Islet of Langerhans (tissue), 1 donor: ENCODE data around the gene AGPS.
"Not testable (repeated sequence)": the region's sequence is repeated elsewhere in the genome, so short reads cannot be mapped to it uniquely, and the experiment has no call there.

Experiments
- FAIRE-seq: peaks from one replicate; lab custom pipeline; 2011; peaks lifted over from hg19 to GRCh38; lab: Jason Lieb, UNC

The AGPS gene

DNA sequence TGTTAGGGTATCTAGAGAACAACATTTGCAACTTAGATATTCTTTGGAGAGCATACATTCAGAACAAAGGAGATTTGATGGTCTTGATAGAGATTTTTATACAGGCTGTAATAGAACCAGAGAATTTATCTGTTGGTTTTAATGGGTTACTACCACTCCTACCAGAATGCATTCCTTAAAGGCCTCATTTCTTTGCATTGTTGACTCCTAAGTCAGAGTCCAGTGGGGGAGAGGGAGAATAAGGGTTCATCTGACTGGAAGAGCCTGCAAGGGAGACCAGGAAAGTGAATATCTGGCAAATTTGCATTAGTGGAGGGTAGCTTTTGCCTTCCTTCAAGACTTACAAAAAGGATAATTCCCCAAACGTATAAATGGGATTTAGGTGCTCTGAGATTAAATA, 29.7 kb downstream of the AGPS start:
- no peak for FAIRE-seq

DNA sequence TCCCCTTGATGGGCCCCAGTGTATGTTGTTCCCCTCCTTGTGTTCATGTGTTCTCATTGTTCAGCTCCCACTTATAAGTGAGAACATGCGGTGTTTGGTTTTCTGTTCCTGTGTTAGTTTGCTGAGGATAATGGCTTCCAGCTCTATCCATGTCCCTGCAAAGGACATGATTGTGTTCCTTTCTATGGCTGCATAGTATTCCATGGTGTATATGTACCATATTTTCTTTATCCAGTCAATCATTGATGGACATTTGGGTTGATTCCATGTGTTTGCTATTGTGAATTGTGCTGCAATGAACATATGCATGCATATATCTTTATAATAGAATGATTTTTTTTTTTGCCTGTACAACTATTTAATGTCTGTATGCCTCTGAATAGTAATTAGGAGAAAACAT, 31.5 kb downstream of the AGPS start:
- not testable (repeated sequence) for FAIRE-seq

DNA sequence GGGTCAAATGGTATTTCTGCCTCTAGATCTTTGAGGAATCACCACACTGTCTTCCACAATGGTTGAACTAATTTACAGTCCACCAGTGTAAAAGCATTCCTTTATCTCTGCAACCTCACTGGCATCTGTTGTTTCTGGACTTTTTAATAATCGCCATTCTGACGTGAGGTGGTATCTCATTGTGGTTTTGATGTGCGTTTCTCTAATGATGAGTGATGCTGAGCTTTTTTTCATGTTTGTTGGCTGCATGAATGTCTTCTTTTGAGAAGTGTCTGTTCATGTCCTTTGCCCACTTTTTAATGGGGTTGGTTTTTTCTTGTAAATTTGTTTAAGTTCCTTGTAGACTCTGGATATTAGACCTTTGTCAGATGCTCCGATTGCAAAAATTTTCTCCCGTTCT, 32.0 kb downstream of the AGPS start:
- FAIRE-seq = not testable (repeated sequence)

DNA sequence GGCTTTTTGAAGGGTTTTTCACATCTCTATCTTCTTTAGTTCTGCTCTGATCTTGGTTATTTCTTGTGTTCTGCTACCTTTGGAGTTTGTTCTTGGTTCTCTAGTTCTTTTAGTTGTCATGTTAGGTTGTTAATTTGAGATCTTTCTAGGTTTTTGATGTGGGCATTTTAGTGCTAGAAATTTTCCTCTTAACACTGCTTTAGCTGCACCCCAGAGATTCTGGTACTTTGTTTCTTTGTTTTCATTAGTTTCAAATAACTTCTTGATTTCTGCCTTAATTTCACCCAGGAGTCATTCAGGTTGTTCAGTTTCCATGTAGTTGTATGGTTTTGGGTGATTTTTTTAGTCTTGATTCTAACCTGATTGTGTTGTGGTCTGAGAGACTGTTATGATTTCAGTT, 34.7 kb downstream of the AGPS start:
- FAIRE-seq = no peak

DNA sequence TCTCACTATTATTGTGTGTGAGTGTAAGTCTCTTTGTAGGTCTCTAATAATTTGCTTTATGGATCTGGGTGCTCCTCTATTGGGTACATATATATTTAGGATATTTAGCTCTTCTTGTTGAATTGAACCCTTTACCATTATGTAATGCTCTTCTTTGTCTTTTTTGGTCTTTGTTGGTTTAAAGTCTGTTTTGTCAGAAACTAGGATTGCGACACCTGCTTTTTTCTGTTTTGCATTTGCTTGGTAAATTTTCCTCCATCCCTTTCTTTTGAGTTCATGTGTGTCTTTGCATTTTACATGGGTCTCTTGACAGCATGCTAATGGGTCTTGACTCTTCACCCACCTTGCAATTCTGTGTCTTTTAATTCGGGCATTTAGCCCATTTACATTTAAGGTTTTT, 35.4 kb downstream of the AGPS start:
- FAIRE-seq = not testable (repeated sequence)

DNA sequence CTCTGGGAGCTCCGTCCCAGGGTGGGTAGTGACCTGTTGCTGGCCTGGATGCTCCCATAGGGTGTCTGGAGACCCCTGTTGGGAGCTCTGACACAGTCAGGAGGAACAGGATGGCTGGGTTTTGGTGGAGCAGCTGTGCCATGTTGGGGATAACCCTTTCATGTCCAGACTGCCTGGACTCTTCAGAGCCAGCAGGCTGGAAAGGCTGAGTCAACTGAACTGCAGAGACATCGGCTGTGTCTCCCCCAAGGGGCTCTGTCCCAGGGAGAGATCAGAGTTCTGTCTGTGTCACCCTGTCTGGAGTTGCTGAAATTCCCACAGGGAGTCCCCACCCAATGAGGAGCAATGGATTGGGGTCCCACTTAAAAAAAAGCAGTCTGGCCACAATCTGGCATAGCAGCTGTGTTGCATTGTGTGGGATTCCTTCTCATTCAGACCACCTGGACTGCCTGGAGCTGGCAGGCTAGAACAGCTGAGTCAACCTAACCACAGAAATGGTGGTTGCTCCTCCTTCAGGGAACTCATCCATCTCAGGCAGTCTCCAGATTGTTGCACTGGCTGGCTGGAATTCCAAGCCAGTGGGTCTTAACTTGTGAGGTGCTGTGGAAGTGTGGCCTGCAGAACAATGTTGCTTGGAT, 37.2 kb downstream of the AGPS start:
- FAIRE-seq = no peak

DNA sequence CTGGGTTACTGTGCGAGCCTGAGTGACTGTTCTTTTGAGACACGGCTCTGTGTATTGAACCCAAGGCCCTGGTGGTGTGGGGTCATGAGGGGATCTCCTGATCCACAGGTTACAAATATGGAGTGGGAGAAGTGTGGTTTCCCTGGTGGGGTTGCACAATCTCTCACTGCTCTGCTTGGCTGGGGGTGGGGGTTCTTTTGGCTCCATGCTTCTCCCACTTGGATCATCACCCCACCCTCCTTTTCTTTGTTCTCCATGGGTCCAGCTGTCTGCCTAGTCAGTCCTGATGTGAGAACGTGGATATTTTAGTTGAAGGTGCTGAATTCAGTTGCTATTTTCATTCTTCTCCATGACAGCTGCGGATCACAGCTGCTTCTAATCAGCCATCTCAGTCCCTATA, 37.8 kb downstream of the AGPS start:
- FAIRE-seq = no peak

DNA sequence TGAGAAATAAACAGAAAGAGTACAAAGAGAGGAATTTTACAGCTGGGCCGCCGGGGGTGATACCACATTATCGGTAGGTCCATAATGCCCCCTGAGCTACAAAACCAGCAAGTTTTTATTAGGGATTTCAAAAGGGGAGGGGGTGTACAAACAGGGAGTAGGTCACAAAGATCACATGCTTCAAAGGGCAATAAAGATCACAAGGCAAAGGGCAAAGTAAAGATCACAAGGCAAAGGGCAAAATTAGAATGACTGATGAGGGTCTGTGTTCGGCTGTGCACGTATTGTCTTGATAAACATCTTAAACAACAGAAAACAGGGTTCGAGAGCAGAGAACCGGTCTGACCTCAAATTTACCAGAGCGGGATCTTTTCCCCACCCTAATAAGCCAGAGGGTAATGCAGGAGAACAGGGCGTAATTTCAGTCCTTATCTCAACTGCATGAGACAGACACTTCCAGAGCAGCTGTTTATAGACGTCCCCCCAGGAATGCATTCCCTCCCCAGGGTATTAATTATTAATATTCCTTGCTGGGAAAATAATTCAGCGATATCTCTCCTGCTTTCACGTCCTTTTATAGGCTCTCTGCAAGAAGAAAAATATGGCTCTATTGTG, 38.6 kb downstream of the AGPS start:
- not testable (repeated sequence) for FAIRE-seq

DNA sequence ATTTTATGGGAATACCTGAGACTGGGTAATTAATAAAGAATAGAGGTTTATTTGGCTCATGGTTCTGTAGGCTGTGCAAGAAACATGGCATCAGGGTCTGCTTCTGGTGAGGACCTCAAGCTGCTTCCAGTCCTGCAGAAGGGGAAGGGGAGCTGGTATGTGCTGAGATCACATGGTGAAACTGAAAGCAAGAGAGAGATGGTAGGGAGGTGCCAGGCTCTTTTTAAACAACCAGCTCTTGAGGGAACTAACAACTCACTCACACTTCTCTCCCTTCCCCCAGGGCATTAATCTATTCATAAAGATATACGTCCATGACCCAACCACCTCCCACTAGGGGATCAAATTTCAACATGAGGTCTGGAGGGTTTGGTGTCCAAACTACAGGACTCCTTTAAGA, 40.1 kb downstream of the AGPS start:
- no peak for FAIRE-seq

DNA sequence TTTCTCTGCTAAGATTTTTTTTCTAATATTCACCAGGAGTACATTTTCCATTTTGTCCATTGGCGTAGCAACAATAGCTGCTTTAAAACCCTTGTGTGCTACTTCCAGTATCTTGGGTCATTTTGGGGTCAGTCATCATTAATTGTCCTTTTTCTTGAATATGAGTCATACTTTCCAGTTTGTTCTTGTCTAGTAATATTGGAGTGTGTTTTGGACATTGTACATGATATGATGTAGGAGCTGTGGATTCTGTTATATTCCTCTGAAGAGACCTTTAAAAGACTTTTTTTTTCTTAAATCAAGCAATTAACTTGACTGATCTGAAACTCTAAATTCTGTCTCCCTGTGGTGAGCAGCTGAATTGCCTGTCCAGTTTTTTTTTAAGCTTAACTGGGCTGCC, 40.8 kb downstream of the AGPS start:
- FAIRE-seq = no peak

DNA sequence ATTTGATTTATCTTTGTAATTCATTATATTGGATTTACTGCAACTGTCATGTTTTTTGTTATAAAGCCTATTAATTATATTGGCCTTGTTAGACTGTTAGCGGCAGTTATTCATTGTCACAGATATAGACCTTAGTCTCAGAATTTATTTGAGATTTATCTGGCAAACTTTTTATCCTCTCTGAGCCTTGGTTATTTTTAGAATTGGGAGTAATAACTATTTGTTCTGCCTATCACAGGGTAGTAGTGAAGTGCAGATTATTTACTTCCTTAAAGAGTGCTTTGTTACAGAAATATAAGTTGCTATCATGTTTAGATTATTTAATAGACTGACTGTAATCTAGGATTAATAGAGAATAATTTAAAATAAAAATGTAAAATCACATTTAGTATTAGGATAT, 41.9 kb downstream of the AGPS start:
- FAIRE-seq = no peak

DNA sequence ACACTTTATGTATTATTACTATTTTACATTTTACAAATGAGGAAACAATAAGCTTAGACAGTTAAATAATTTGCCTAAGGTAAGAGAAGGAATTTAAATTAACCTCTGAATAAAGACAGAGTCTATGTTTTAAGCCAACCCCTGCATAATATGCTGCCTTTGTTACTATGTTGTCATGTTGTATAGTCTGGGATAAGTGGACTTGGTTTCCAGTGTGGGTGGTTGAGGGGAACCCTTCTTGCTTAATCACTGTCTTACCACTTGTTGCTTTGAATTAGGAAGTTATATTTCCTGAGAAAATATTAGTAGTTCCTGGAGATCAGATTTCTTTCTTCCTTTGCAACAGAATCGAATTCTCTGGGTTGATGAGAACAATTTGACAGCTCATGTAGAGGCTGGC, 52.6 kb downstream of the AGPS start:
- no peak for FAIRE-seq

DNA sequence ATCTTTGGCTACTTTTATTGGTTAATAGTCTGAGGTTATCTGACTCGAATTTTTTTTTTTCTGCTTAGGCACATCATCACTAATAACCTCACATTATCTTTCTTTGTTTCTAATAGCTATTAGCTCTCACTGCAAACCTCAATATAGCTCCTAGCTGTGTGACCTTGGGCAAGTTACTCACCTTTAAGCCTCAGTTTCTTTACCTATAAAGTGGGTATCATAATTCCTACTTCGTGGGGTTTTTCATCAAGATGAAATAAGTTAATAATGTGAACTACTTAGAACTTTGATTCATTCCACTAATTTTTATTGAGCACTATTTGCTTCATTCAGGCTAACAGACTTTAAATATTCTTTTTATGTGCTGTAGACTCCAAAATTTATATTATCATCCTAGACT, 55.5 kb downstream of the AGPS start:
- no peak for FAIRE-seq

DNA sequence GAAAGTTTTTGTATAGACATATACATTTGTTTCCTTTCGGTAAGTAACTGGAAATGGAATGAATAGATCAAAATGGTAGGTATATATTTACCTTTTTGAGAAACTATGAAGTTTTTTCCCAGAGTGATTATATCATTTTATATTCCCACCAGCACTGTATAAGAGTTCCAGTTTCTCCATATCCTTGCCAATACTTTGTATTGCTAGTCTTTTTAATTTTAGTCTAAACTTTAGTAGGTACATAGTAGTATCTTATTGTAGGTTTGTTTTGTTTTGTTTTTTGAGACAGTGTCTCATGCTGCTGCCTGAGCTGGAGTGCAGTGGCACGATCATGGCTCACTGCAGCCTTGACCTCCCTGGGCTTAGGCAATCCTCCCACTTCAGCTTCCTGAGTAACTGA, 56.6 kb downstream of the AGPS start:
- FAIRE-seq = no peak

DNA sequence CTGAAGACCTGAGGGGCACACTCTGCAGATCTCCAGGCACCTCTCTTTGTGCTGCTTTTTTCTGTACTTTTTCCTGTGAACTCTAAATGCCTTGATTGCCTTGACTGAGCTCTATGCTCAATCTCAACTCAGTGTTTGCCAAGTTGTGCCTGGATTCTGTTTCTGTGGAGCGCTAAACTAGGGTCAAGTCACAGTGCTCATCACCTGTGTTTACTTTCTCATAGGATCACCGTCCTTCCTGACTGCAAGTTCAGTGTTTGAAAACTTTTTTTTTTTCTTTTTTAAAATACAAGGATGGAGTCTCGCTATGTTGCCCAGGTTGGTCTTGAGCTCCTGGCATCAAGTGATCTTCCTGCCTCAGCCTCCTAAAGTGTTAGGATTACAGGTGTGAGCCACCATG, 62.6 kb downstream of the AGPS start:
- no peak for FAIRE-seq

DNA sequence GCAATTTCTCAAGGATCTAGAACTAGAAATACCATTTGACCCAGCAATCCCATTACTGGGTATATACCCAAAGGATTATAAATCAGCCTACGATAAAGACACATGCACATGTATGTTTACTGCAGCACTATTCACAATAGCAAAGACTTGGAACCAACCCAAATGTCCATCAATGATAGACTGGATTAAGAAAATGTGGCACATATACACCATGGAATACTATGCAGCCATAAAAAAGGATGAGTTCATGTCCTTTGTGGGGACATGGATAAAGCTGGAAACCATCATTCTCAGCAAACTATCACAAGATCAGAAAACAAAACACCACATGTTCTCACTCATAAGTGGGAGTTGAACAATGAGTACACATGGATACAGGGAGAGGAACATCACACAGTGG, 67.2 kb downstream of the AGPS start:
- not testable (repeated sequence) for FAIRE-seq

DNA sequence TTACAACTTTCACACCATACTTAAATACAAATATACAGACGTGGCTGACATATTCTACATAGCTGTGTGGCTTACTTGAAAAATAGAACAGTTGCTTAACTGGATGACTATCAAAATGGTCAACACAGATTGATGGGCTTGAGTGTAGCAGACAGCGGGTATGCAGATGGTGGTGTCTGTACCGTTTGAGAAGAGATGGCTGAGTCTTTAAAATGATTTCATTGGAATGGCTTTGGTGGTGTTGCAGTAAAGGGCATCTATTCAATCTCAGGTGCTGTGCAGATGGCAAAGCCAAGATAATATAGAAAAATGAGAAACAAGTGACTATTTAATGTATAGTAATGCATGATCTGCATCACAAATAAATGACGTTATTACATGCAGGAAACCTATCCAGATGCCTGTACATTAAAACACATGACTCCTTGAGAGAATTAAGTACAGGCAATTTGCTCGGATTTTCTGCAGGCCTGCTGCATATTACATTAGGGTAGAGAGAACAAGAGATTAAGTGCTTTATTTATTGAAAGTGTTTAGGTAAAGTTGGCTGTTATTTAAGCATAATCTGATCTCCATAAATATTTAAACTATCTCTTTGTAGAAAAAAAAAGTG, 68.5 kb downstream of the AGPS start:
- no peak for FAIRE-seq

DNA sequence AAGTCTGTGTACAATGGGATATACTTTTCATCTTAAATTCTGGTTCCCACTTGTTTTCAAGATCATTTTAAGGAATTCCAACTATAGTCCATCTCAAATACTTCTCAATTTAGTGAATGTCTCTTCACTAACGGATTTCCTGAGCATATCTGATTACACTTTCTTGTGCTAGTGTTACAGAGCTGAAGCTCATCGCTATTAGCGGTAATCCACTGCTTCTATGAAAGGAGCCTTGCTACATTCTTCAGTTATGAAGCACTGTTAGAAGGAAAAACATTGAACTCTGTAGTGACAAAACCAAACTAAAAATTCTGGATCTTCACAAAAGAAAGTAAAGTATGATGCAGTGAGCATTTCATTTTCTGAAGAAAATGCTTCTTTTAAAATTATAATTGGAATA, 72.0 kb downstream of the AGPS start:
- FAIRE-seq = no peak

DNA sequence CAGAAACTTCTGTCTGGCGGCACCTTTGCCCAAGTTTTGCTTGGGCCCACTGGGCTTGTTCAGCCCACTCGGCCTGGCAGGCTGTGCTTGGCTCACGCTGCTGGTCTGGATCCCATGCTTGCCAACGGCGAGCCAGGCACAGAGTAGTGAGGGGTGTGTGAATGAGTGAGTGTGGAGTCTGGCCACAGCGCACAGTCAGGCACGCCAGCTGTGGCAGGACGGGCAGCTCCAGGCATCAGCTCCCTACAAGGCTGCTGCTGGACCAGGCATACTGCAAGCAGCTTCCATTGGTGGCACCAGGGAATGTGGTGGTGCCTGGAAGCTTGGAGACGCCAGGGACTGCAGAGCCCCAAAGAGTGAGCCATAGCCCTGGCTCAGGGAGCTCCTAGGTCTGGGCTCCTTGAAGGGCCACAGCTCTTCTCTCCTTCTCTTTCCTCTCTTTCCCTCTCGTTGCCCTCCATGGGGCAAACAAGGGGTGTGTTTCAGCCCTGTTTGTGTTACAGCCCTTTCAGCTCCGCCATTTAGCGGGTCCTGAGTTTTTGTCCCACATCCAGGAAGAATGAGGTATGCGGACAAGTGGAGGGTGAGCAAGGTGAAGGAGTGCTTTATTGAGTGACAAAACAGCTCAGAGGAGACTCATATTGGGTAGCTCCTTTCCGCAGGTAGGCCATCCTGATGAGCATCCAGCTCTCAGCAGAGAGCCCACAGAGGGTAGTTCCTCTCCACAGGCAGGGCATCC, 73.0 kb downstream of the AGPS start:
- no peak for FAIRE-seq

DNA sequence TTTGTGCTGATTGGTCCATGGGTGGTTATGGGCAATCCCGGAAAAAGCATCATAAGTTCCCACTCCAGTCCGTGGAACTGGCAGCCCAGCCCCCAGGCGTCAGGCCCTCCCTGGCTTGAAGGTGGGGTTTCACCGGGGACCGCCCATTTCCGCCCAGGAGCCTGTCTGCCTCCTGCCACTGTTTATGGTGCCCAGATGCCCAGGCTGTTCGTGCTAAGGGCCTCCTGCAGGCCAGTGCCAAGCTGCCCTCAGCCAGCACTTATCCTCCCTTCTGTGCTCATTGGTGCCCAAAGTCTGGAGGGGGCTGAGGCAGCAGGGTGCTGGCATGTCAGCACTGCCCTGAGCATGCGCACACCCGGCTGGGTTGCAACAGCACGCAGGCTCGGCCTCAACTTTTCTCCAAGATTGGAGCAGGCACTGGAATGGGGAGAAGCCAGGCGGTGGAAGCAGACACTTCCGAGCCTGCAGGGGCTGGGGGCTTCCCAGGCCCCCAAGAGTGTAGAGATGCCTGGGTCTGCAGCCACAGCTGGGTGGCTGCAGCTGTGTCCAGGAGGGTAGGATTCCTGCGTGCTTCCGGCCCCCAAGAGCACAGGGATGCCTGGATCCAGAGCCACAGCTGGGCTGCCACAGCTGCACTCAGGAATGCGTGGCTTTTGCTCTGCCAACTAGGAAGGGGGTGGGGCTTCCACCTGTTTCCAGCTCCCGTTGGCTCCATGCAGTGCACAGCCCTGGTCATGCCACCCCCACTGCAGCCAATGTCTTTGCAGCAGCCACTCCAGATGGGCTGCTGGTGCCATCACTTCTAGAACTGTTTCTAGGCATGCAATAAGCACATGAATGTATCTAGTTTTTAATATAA, 74.0 kb downstream of the AGPS start:
- no peak for FAIRE-seq

DNA sequence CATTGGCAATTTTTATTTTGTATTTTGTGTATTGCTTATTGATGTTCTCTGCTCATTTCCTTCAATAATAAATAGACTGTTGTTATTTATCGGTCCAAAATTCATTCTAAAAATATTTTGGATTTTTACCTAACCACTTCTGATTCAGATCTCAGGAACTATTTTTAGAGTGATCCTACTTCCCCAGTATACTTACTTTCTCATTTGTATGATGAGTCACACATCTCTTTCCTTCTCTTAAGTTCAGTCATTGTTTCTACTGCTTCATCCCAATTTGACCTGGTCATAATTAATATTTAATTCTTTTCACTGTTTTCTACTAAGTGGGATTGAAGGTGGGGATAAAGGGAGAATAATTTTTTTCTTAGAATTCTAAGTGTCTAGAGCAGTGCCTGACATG, 75.1 kb downstream of the AGPS start:
- no peak for FAIRE-seq

DNA sequence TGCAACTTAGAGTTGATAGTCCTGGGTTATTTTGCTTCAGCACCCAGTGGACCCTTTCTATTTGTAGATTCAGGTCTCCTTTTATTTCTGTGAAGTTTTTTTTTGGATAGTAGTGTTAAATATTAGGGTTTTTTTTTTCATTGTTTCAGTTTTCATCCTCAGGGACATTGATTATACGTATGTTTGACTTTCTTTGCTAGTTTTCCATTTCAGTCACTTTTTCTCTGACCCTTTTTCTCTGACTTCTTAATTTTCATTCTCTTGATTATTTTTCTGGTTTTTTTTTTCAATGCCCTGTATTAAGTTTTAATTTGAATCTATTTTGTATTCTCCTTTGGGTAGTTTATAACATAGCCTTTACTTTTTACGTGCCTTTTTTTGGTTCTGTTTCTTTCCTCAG, 79.4 kb downstream of the AGPS start:
- FAIRE-seq = no peak

DNA sequence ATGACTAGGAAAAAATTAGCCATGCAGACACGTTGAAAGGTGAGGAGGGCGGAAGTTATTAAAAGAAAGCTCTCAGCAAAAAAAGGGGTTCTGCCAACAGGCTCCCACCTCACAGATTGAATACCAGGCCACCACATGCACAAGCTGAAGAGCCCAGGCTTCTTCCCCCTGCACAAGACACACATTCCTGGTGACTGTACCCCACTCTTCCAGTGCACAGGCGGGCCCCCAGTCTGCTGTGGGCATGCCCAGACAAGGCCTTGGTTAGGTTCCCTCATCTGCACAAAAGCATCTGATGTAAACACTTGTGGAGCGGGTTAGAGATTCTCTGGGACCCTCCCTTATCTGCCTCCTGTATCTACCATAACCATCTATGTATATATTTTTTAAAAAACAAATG, 81.7 kb downstream of the AGPS start:
- FAIRE-seq = no peak
